GM18519 (cell line): ENCODE data around the gene GHRHR.

Experiments used
- ATAC-seq: cut with Tn5 transposase; IDR thresholded peaks from one replicate; pipeline ENCODE4 v1.9.1; 2021; ENCODE audit warnings: mild to moderate bottlenecking, moderate library complexity; ENCODE audit not compliant: unreplicated experiment, low FRiP score

GHRHR gene

GRCh38 chr7:30965372-30965771 is 1.6 kb downstream of the GHRHR start:
- no peak for ATAC-seq

GRCh38 chr7:30965883-30966282 is 2.1 kb downstream of the GHRHR start:
- no peak for ATAC-seq

GRCh38 chr7:30968294-30968693 is 4.5 kb downstream of the GHRHR start:
- no peak for ATAC-seq

- ATAC-seq, result no peak
These were observed 5.2 kb downstream of the GHRHR start for GRCh38 chr7:30968747-30969603.

GRCh38 chr7:30969604-30969970 is 5.8 kb downstream of the GHRHR start:
- no peak for ATAC-seq

GRCh38 chr7:30970074-30970473 is 6.3 kb downstream of the GHRHR start:
- ATAC-seq, result no peak

- ATAC-seq, result no peak
These were observed 6.9 kb downstream of the GHRHR start for GRCh38 chr7:30970594-30971094.

GRCh38 chr7:30971440-30971839 is 7.7 kb downstream of the GHRHR start:
- ATAC-seq, result no peak

- ATAC-seq, result no peak
These were observed 8.2 kb downstream of the GHRHR start for GRCh38 chr7:30971840-30972563.

- no peak for ATAC-seq
These were observed 9.5 kb downstream of the GHRHR start for GRCh38 chr7:30973292-30973691.

GRCh38 chr7:30973791-30974604 is 10.2 kb downstream of the GHRHR start:
- ATAC-seq, result no peak

- peak; percentile 90 for ATAC-seq
These were observed 11.0 kb downstream of the GHRHR start for GRCh38 chr7:30974605-30975255.

- ATAC-seq, result no peak
These were observed 11.6 kb downstream of the GHRHR start for GRCh38 chr7:30975256-30975899.

GRCh38 chr7:30976381-30976780 is 12.6 kb downstream of the GHRHR start:
- ATAC-seq, result no peak

- ATAC-seq, result no peak
These were observed 13.5 kb downstream of the GHRHR start for GRCh38 chr7:30977222-30977621.

GRCh38 chr7:30977896-30978564 is 14.3 kb downstream of the GHRHR start:
- no peak for ATAC-seq

- no peak for ATAC-seq
These were observed 15.3 kb downstream of the GHRHR start for GRCh38 chr7:30979027-30979426.

- no peak for ATAC-seq
These were observed 16.4 kb downstream of the GHRHR start for GRCh38 chr7:30980194-30980593.

- ATAC-seq, result no peak
These were observed 17.0 kb downstream of the GHRHR start for GRCh38 chr7:30980751-30981150.
